Erythroblast (primary cell): Measurements from ENCODE around the gene SYTL1.
A peak's percentile ranks its signal among the peaks of the same experiment; 100 is the strongest.

Source experiments
- DNase-seq, 2 experiments: peaks; one replicate each; lab custom pipeline; 2025; lab: John Stamatoyannopoulos, UW
- GATA1 ChIP-seq: IDR thresholded peaks from 2 replicates; pipeline ENCODE4 v1.6.1; 2011; ENCODE audit warnings: low read depth, mild to moderate bottlenecking, control low read depth, low read length, moderate library complexity
- POLR2A ChIP-seq: IDR thresholded peaks from 2 replicates; pipeline ENCODE4 v1.6.1; 2011; ENCODE audit warnings: mild to moderate bottlenecking, low read length

The SYTL1 gene

DNA sequence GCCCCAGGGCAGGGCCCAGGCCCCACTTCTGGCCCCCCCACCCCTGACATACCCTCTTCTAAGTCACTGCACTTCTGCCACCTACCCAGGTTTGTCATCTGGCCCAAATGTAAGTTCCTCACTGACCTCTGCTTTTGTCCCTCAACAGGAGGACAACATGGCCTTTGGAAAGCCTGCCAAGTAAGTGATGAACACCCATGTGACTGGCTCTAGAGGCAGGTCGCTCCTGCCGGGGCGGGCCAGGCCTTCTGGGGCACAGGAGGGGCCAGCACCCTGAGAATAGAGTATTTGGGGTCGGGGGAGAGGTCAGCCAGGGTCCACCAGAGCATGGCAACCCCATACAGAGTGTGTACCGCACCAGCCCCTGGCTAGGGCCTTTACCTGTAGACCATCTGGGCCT lies 9.9 kb upstream of the SYTL1 start:
- TF ChIP-seq POLR2A (no peak), GATA1 (no peak)

GRCh38 chr1:27332536-27333281 lies 9.1 kb upstream of the SYTL1 start:
- peak in 1 of 2 experiments; percentile 69 for DNase-seq
- no peak for TF ChIP-seq GATA1
- no peak for TF ChIP-seq POLR2A

More for the DNA sequence above, 9.9 kb upstream of the SYTL1 start:
- no peak for DNase-seq

DNA sequence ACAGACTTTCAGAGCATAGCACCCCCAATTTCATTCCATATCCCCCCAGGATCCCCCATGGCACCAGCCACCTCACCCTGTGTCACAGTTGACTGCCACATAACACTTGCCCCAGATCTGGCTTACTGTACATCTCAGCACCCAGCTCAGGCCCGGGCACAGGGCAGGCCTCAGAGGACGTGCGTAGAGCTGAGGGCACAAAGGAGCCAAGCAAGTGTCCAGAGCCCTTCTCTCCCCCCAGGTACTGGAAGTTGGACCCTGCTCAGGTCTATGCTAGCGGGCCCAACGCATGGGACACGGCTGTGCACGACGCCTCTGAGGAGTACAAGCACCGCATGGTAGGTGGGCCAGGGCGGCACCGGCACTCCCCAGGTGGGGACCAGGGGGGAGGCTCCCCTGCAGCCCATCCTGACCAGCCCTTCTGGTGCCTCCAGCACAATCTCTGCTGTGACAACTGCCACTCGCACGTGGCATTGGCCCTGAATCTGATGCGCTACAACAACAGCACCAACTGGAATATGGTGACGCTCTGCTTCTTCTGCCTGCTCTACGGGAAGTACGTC lies 8.0 kb upstream of the SYTL1 start:
- TF ChIP-seq GATA1 (no peak), POLR2A (no peak)

DNA sequence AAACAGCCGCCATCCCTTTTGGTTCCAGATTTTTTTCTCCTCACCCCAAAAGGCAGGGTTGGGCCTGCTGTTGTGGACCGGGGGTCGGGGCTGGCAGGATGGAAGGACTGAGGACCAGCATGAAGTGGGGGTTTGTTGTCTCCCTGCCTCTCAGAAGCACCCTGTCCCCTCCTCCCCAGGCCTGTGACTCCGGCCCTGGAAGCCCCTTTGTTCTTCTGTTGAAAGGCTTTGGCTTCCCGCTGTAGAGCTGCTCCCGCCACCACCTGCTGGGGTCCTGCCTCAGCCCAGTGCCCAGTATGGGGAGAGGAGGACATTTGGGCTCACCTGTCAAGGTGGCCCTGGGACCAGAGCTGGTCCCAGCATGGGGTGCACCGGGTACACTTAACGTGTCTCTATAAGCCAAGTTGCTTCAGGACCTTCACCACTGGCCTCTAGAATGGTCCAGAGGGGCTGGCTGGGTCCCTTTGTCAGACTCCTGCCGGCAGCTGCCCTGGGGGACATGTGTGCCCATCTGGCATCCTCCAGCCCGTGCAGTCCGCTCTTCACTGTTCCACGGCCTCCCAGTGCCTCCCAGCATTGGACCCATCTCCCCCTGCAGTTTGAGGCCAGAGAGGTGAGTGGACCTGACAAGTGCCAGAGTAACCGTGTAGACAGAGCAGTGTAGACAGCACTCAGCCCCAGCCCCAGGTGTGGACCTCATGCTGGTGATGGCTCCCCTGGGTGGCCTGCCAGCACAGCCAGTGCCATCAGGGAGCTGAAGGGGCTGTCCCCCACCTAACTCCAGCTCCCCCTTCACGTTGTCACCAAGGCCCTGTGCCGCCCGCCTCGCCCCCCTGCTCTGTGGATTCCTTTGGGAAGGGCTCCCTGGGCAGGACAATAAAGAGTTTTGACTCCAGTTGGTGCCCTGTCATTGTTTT lies 6.1 kb upstream of the SYTL1 start:
- DNase-seq = no peak
- TF ChIP-seq GATA1 (no peak), POLR2A (no peak)

More for the DNA sequence above, 8.0 kb upstream of the SYTL1 start:
- no peak for DNase-seq

- TF ChIP-seq POLR2A = no peak
- no peak for TF ChIP-seq GATA1
Measured at GRCh38 chr1:27336756-27337155, 5.1 kb upstream of the SYTL1 start.

GRCh38 chr1:27338751-27339150 lies 3.1 kb upstream of the SYTL1 start:
- no peak for DNase-seq
- TF ChIP-seq POLR2A = no peak
- TF ChIP-seq GATA1 = no peak

More at GRCh38 chr1:27336756-27337155, 5.1 kb upstream of the SYTL1 start:
- DNase-seq = no peak

DNA sequence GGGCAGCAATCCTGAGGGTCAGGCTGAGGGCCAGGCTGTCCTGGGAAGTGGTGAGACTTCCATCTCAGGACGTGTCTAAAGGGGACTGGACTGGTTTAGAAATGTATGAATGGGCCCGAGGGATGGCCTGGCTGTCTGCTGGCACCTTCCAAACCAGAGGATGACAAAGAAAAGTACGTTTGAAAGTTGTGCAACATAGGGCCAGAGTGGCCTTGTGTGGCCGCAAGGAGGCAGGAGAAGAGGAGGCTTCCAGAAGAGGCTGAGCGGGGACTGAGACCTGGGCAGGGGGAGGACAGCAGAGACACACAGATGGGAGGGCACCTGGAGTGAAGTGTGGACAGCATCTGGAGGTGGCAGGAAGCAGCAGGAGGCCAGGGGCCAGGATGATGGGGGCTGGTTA lies 2.6 kb upstream of the SYTL1 start:
- no peak for DNase-seq
- no peak for TF ChIP-seq POLR2A
- no peak for TF ChIP-seq GATA1

- no peak for DNase-seq
Measured at GRCh38 chr1:27342391-27342777, 562 bp downstream of the SYTL1 start.

DNA sequence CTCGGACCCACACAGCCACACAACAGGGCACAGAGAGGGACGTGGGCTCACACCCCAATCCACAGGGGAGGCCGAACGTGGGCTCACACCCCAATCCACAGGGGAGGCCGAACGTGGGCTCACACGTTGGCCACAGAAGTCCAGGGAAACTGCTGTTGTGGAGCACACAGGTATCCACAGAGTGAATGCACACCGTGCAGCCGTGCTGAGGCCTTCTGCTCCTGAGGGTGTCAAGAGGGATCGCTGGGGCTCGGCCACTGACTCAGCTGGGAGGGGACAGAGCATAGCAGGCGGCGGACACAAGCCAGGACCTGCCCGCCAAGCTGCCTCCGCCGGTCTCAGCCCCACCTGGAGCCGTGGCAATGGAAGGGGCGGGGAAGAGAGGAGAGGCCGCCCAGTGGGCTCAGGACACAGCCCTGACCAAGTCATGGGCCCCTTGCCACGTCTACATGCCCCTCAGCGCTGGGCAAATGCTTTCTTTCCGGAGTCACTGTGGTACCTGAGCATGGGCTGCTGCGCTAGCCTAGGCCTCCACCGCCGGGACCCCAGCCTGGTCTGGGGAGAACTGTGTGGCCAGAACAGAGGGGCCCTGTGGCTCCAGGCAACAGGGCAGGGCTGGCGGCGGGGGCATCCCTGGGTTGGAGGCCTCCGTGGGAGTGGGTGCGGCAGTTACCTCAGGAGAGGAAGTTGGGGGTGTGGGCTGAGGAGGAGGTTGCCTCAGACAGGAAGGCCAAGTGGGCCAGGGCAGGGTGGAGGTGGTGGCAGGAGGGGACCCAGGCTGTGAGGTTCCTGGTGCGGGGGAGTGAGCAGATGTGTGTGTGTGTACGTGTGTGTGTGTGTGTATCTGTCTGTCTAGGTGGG lies 1.2 kb downstream of the SYTL1 start:
- DNase-seq = peak in 1 of 2 experiments; percentile 38
- TF ChIP-seq POLR2A (peak; percentile 4), GATA1 (no peak)

More at GRCh38 chr1:27342391-27342777, 562 bp downstream of the SYTL1 start:
- peak; percentile 5 for TF ChIP-seq POLR2A
- no peak for TF ChIP-seq GATA1

- DNase-seq = no peak
- TF ChIP-seq GATA1 (no peak), POLR2A (no peak)
Measured at GRCh38 chr1:27343639-27344025, 1.8 kb downstream of the SYTL1 start.

DNA sequence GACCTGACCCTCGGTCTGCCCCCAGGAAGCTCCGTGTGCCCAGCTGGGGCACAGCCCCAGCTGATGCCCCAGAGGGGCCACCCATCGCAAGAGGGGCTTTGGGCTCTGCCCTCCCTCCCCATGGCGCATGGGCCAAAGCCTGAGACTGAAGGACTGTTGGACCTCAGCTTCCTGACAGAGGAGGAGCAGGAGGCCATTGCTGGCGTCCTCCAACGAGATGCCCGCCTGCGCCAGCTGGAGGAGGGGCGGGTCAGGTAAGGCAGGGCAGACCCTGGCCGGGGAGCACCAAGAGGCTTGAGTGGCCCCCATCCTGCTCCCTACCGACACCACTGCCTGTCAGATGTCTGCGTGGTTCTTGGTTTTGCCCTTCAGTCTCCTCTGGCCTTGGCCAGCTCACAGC lies 3.5 kb downstream of the SYTL1 start:
- TF ChIP-seq GATA1 (no peak), POLR2A (no peak)
- DNase-seq = no peak

DNA sequence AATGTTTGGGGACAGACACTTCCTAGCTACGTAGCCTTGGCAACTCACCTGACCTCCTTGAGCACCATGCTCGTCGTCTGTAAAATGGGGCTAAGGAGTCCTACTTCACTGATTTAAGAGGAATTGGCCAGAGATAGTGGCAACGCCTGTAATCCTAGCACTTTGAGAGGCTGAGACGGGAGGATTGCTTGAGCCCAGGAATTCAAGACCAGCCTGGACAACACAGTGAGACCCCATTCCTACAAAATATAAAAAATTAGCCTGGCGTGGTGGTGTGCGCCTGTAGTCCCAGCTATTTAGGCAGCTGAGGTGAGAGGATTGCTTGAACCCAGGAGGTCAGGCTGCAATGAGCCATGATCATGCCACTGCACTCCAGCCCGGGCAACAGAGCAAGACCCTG lies 4.5 kb downstream of the SYTL1 start:
- no peak for DNase-seq
- no peak for TF ChIP-seq POLR2A
- TF ChIP-seq GATA1 = no peak

DNA sequence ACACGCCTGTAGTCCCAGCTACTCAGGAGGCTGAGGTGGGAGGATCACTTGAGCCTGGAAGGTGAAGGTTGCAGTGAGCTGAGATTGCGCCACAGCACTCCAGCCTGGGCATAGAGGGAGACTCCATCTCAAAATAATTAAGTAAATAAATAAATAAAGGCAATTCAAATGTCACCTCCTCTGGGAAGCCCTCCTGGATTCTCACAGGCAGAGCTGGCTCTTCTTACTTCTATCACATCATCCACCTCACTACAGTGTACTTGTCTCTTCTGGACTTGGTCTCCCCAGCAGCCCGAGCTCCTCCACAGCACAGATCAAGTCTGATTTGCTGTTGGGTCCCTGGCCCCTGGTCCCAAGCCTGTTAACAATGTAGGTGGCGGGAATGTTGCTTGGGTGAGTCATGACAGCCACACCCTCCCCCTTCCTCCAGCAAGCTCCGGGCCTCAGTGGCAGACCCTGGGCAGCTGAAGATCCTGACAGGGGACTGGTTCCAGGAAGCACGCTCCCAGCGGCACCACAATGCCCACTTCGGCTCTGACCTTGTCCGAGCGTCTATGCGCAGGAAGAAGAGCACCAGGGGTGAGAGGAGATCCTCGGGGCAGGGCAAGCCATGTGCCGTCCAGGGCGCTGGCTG lies 5.3 kb downstream of the SYTL1 start:
- TF ChIP-seq GATA1 = no peak
- DNase-seq = no peak
